H1 (cell line): Measurements from ENCODE around the gene MRGPRX2. TPM values are rescaled to one million over a fixed set of nuclear protein-coding genes. Genes with fewer than 3 reads are reported as not detected.

ENCODE experiments used
- ZNF274 ChIP-seq: IDR thresholded peaks from 2 replicates; pipeline ENCODE4 v1.7.0; 2012; ENCODE audit warnings: low read length, borderline replicate concordance; ENCODE audit errors: extremely low read depth
- polyA plus RNA-seq, 7 experiments: library from polyadenylated mRNA; depleted of rRNA in 3 of 7; stranded (reverse) in 5 of 7; unstranded in 2 of 7; fragments of >200 nt in 5 of 7; fragments of 200-250 nt in 2 of 7; gene quantifications; 1 replicate in 5 of 7; 2 replicates in 1 of 7; 4 replicates in 1 of 7; pipeline versions ENCODE4 v1.2.1 to v1.2.3, GENCODE V29; 2011 to 2013; ENCODE audit warnings: missing spikeins in 2 of 7, mixed read lengths in 2 of 7
- total RNA-seq: library from RNA; stranded (reverse); fragmentation: NEBNext Ultra II Directional; extraction: Animal tissue kit (Norgen Biotek cat#: 25700); gene quantifications from 2 replicates; pipeline ENCODE4 v1.2.1, GENCODE V29; 2021

The MRGPRX2 gene
- total and polyA plus RNA-seq, 2 of the 8 experiments (the other 6 are each of a cell fraction or from before 2014, with no cell fraction given): not detected

- no peak for TF ChIP-seq ZNF274
- TF ChIP-seq, all 59 proteins: peak for 0
These were observed 27.1 kb upstream of the MRGPRX2 start (continued) for GRCh38 chr11:19087658-19088057.
